Measurements from ENCODE around the gene NEU2.
"Not testable (repeated sequence)": the region's sequence is repeated elsewhere in the genome, so short reads cannot be mapped to it uniquely, and the experiment has no call there.

NEU2 gene

GRCh38 chr2:233058717-233059546 is 26.5 kb downstream of the NEU2 start:
- no peak for DNase-seq

GRCh38 chr2:233059547-233059796 is 27.0 kb downstream of the NEU2 start:
- no peak for DNase-seq

- DNase-seq, result no peak
Measured at GRCh38 chr2:233059797-233060500, 27.5 kb downstream of the NEU2 start, which contains the start of gene INPP5D. INPP5D (plus strand) TSS chr2:233060342; CDS start chr2:233060479, 137 bp downstream.

- DNase-seq, result no peak
Measured at GRCh38 chr2:233060501-233060979, 28.1 kb downstream of the NEU2 start.

GRCh38 chr2:233060980-233061590 is 28.6 kb downstream of the NEU2 start:
- DNase-seq, result no peak

GRCh38 chr2:233061591-233062450 is 29.3 kb downstream of the NEU2 start:
- DNase-seq, result no peak

- no peak for DNase-seq
Measured at GRCh38 chr2:233062451-233062850, 30.0 kb downstream of the NEU2 start.

- no peak for DNase-seq
Measured at GRCh38 chr2:233062946-233063268, 30.4 kb downstream of the NEU2 start.

- DNase-seq, result no peak
Measured at GRCh38 chr2:233063269-233063975, 30.9 kb downstream of the NEU2 start.

GRCh38 chr2:233063976-233064411 is 31.5 kb downstream of the NEU2 start:
- DNase-seq, result no peak

- no peak for DNase-seq
Measured at GRCh38 chr2:233064530-233065199, 32.2 kb downstream of the NEU2 start.

GRCh38 chr2:233065200-233065589 is 32.7 kb downstream of the NEU2 start:
- not testable (repeated sequence) for DNase-seq

GRCh38 chr2:233065954-233066470 is 33.5 kb downstream of the NEU2 start:
- DNase-seq, result no peak

GRCh38 chr2:233068762-233069418 is 36.4 kb downstream of the NEU2 start:
- DNase-seq, result no peak

- no peak for DNase-seq
Measured at GRCh38 chr2:233072838-233073237, 40.4 kb downstream of the NEU2 start.

- DNase-seq, result no peak
Measured at GRCh38 chr2:233074106-233074505, 41.6 kb downstream of the NEU2 start.

- no peak for DNase-seq
Measured at GRCh38 chr2:233075141-233075965, 42.9 kb downstream of the NEU2 start.

GRCh38 chr2:233075966-233076339 is 43.5 kb downstream of the NEU2 start:
- DNase-seq, result no peak

- no peak for DNase-seq
Measured at GRCh38 chr2:233076749-233077148, 44.3 kb downstream of the NEU2 start.

- DNase-seq, result no peak
Measured at GRCh38 chr2:233079473-233079877, 47.0 kb downstream of the NEU2 start.

All from kidney glomerular epithelial cell (primary cell).